Right ventricle myocardium superior (tissue), 1 donor: ENCODE measurements around the gene TAOK3. TPM values are rescaled to one million over a fixed set of nuclear protein-coding genes. Genes with fewer than 3 reads are reported as not detected.

Experiments
- total RNA-seq: library from RNA; stranded (reverse); fragmentation: NEBNext Ultra II Directional; extraction: Animal tissue kit (Norgen Biotek cat#: 25700); gene quantifications from one replicate; pipeline ENCODE4 v1.2.1, GENCODE V29; 2021
- donor health status: DM: no; HTN: yes; CAD: no; lungs with severe emphysema.

TAOK3 gene
- total RNA-seq, 1 donor from 2014 or later: 21.8 TPM

Other genes starting within 250 kb of the TAOK3 start
- gene PEBP1, start 236.8 kb downstream of the TAOK3 start, total RNA-seq: 498 TPM
- 17.0 TPM for gene SUDS3, start 3.6 kb upstream of the TAOK3 start, total RNA-seq